B cell (primary cell): Measurements from ENCODE around the gene DLG2. TPM values are rescaled to one million over a fixed set of nuclear protein-coding genes. Genes with fewer than 3 reads are reported as not detected.

Source experiments
- ATAC-seq: fragments of 200-7000 bp; cut with Tn5 transposase; one replicate; pipeline ENCODE4 v1.10.0; 2021; ENCODE audit warnings: low read depth, mild to moderate bottlenecking, moderate number of reproducible peaks, moderate library complexity
- CTCF ChIA-PET: fragments of 350-600 bp; sonication (Branson Sonifier 250); formaldehyde crosslinking; loops from one replicate; lab custom pipeline; 2021; ENCODE audit warnings: antibody characterized with exemption, inconsistent platforms; lab: Charles Lee
- POLR2A ChIA-PET: fragments of 350-600 bp; sonication (Branson Sonifier 250); formaldehyde crosslinking; loops from one replicate; lab custom pipeline; 2021; ENCODE audit warnings: antibody characterized with exemption; lab: Charles Lee
- DNase-seq: peaks from one replicate; pipeline ENCODE4 v3.0.0; 2013
- H2AFZ ChIP-seq: 2 replicates; pipeline ENCODE4 v1.6.1; 2012; ENCODE audit warnings: mild to moderate bottlenecking, low read depth, low read length; ENCODE audit not compliant: insufficient read depth, poor library complexity, severe bottlenecking
- H3K27ac ChIP-seq, 2 donors: 1 replicate in 1 of 2; 2 replicates in 1 of 2; pipeline ENCODE4 v1.5.1; 2012 to 2013; ENCODE audit warnings: low read length in 2 of 2, mild to moderate bottlenecking in 2 of 2, moderate library complexity in 1 of 2
- H3K27me3 ChIP-seq, 4 experiments: fragments of 200-600 bp in 1 of 4; sonication (generic) in 1 of 4; replicated peaks in 1 of 4; 1 replicate in 2 of 4; 2 replicates in 2 of 4; pipeline versions ENCODE4 v1.6.1 to v1.7.0; 2013 to 2016; ENCODE audit warnings: low read length in 3 of 4, mild to moderate bottlenecking in 2 of 4, mixed read lengths in 1 of 4, moderate library complexity in 1 of 4; ENCODE audit not compliant: insufficient read depth in 4 of 4, control insufficient read depth in 3 of 4; ENCODE audit errors: control extremely low read depth in 1 of 4
- H3K36me3 ChIP-seq, 2 experiments: replicated peaks in 1 of 2; 1 replicate in 1 of 2; 2 replicates in 1 of 2; pipeline versions ENCODE4 v1.6.1 to v1.7.1; 2013; ENCODE audit warnings: low read length in 1 of 2; ENCODE audit not compliant: insufficient read depth in 2 of 2, control insufficient read depth in 1 of 2; ENCODE audit errors: control extremely low read depth in 1 of 2, extremely low read depth in 1 of 2
- H3K4me1 ChIP-seq, 2 donors: fragments of 200-600 bp in 1 of 2; sonication (generic) in 1 of 2; 1 replicate in 1 of 2; 2 replicates in 1 of 2; pipeline versions ENCODE4 v1.5.1 to v1.6.1; 2013 to 2017; ENCODE audit warnings: low read length in 2 of 2; ENCODE audit not compliant: control insufficient read depth in 2 of 2, insufficient read depth in 2 of 2
- H3K4me2 ChIP-seq: replicated peaks from 2 replicates; pipeline ENCODE3; 2012; ENCODE audit warnings: mild to moderate bottlenecking, low read depth, low read length; ENCODE audit not compliant: poor library complexity, severe bottlenecking
- H3K4me3 ChIP-seq, 5 experiments: fragments of 200-600 bp in 1 of 5; sonication (generic) in 1 of 5; 1 replicate in 3 of 5; 2 replicates in 2 of 5; pipeline versions ENCODE4 v1.5.1 to v1.7.0; 2011 to 2016; ENCODE audit warnings: low read length in 4 of 5, mild to moderate bottlenecking in 4 of 5, low read depth in 2 of 5, control low read depth in 1 of 5, moderate library complexity in 1 of 5; ENCODE audit not compliant: insufficient read depth in 1 of 5; ENCODE audit errors: control extremely low read depth in 1 of 5, extremely low read depth in 1 of 5
- H3K79me2 ChIP-seq: fragments of 200-600 bp; sonication (generic); one replicate; pipeline ENCODE4 v1.6.0; 2016; ENCODE audit warnings: low read length; ENCODE audit not compliant: control insufficient read depth, insufficient read depth
- H3K9ac ChIP-seq: fragments of 200-600 bp; sonication (generic); 2 replicates; pipeline ENCODE4 v1.6.1; 2017; ENCODE audit warnings: mild to moderate bottlenecking, low read length, moderate library complexity
- H3K9me3 ChIP-seq, 3 donors: one replicate each; pipeline versions ENCODE4 v1.6.1 to v1.7.1; 2013; ENCODE audit warnings: low read length in 2 of 3; ENCODE audit not compliant: control insufficient read depth in 2 of 3, insufficient read depth in 1 of 3; ENCODE audit errors: control extremely low read depth in 1 of 3
- H4K20me1 ChIP-seq: 2 replicates; pipeline ENCODE4 v1.6.0; 2012; ENCODE audit warnings: mild to moderate bottlenecking, low read length; ENCODE audit not compliant: insufficient read depth, control insufficient read depth, poor library complexity, severe bottlenecking
- H3K27ac Mint-ChIP-seq: one replicate; pipeline ENCODE4 v1.8.0; 2021; ENCODE audit warnings: mixed read lengths
- H3K27me3 Mint-ChIP-seq: one replicate; pipeline ENCODE4 v1.8.0; 2021; ENCODE audit warnings: mixed read lengths
- H3K4me1 Mint-ChIP-seq: one replicate; pipeline ENCODE4 v1.8.0; 2021; ENCODE audit warnings: mixed read lengths
- H3K4me3 Mint-ChIP-seq: one replicate; pipeline ENCODE4 v1.8.0; 2021; ENCODE audit warnings: mixed read lengths
- H3K9me3 Mint-ChIP-seq: one replicate; pipeline ENCODE4 v1.8.0; 2022; ENCODE audit warnings: mixed read lengths; ENCODE audit not compliant: insufficient read depth
- EZH2 ChIP-seq: IDR thresholded peaks from 2 replicates; pipeline ENCODE4 v1.6.1; 2012; ENCODE audit warnings: borderline replicate concordance, low read depth, mild to moderate bottlenecking, moderate library complexity, low read length; ENCODE audit not compliant: insufficient read depth, poor library complexity, severe bottlenecking
- WGBS: methylation state at CpG from one replicate; pipeline ENCODE4 v1.1.5; 2013; ENCODE audit warnings: missing lambda C conversion rate; ENCODE audit not compliant: insufficient coverage; 5-methylcytosine and 5-hydroxymethylcytosine counted together
- intact Hi-C: fragments of 100-400 bp; cut with micrococcal nuclease; formaldehyde crosslinking; loops from one replicate; pipeline ENCODE4 v1.10.0; 2022
- polyA plus RNA-seq: library from polyadenylated mRNA; depleted of rRNA; stranded (reverse); fragments of >200 nt; gene quantifications from 2 replicates; pipeline ENCODE4 v1.2.3, GENCODE V29; 2012
- total RNA-seq, 2 donors: library from RNA; stranded (reverse); fragments of 120-200 nt in 1 of 2; gene quantifications; 1 replicate in 1 of 2; 2 replicates in 1 of 2; pipeline versions ENCODE4 v1.2.3 to v1.2.4, GENCODE V29; 2013 to 2022
- TF ChIP-seq, protein P1 (sequence below): fragments of 200-600 bp; IDR thresholded peaks from one replicate; pipeline ENCODE4 v1.8.0; 2022; ENCODE audit warnings: antibody characterized with exemption, mild to moderate bottlenecking

The DLG2 gene
- total and polyA plus RNA-seq, 2 donors (not counting 1 experiment from before 2014, with no cell fraction given): 0.54 to 5.4 TPM

DNA sequence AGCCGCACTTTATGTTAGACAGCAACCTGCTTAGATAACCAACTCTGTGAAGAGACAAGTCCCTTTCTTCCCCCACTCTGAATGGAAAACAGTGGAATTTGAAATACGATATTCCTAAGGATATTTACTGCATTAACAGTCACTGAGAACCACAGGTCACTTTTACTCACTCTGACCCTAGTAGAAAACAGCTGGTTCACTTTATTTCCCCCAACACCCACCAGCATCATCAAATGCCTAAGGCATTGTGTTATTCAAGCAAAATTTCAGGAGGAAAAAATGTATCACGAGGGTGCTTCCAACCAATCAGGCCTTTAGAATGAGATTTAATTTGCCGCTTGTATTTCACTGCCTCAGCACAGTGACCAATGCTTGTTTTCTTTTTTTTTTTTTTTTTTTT is 1206.9 kb downstream of the DLG2 start:
- 100% methylated on average over 1 of the region's 4 CpGs for WGBS

DNA sequence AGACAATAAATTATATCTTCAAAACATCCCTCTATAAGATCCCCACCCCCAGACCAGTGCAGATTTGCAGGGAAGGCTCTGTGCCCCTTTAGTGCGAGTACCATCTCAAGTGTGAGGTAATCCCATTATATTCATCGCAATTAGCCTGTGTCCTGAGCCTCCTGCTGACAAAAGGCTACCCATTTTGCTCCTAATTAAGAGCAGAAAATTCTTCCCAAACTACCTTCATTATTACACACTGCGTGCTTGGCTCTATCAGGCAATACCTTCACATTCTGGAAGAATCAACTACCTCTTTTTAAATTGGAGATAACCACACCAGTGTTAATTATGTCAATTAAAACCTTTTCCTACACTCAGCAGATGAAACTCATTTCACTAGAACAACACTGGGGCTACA is 1207.5 kb downstream of the DLG2 start:
- no peaks in the 10 kb centered on the region for H3K9me3 ChIP-seq
- ATAC-seq (no peak), DNase-seq (no peak)
- H3K27me3 ChIP-seq: no peaks in the 10 kb centered on the region
- no peaks in the 10 kb centered on the region for H3K36me3 ChIP-seq
- Mint-ChIP-seq H3K27me3 (no peaks in the 10 kb centered on the region), H3K9me3 (no peaks in the 10 kb centered on the region), H3K4me3 (no peak overlapping the region), H3K4me1 (no peaks in the 10 kb centered on the region), H3K27ac (no peak overlapping the region)
- H3K79me2 ChIP-seq: no peaks in the 10 kb centered on the region
- H4K20me1 ChIP-seq: no peaks in the 10 kb centered on the region
- TF ChIP-seq EZH2: no peak
- TF ChIP-seq, protein P1, sequence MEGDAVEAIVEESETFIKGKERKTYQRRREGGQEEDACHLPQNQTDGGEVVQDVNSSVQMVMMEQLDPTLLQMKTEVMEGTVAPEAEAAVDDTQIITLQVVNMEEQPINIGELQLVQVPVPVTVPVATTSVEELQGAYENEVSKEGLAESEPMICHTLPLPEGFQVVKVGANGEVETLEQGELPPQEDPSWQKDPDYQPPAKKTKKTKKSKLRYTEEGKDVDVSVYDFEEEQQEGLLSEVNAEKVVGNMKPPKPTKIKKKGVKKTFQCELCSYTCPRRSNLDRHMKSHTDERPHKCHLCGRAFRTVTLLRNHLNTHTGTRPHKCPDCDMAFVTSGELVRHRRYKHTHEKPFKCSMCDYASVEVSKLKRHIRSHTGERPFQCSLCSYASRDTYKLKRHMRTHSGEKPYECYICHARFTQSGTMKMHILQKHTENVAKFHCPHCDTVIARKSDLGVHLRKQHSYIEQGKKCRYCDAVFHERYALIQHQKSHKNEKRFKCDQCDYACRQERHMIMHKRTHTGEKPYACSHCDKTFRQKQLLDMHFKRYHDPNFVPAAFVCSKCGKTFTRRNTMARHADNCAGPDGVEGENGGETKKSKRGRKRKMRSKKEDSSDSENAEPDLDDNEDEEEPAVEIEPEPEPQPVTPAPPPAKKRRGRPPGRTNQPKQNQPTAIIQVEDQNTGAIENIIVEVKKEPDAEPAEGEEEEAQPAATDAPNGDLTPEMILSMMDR: no peak
- WGBS: 78% methylated on average over 3 of the region's 3 CpGs
- H3K4me1 ChIP-seq: no peaks in the 10 kb centered on the region
- H3K27ac ChIP-seq: no peak overlapping the region
- H3K4me3 ChIP-seq: no peak overlapping the region
- no peak overlapping the region for H3K9ac ChIP-seq
- H3K4me2 ChIP-seq: no peak overlapping the region
- H2AFZ ChIP-seq: no peak overlapping the region
- ChIA-PET CTCF (no interaction called here), POLR2A (no interaction called here)
- intact Hi-C loops: no loop called here

More for the DNA sequence above, 1206.9 kb downstream of the DLG2 start:
- H3K27me3 ChIP-seq: no peaks in the 10 kb centered on the region
- no peaks in the 10 kb centered on the region for H3K9me3 ChIP-seq
- POLR2A ChIA-PET: no interaction called here
- no peaks in the 10 kb centered on the region for H3K79me2 ChIP-seq
- H3K9ac ChIP-seq: no peak overlapping the region
- Mint-ChIP-seq H3K27ac (no peak overlapping the region), H3K4me3 (no peak overlapping the region), H3K27me3 (no peaks in the 10 kb centered on the region), H3K4me1 (no peaks in the 10 kb centered on the region), H3K9me3 (no peaks in the 10 kb centered on the region)
- no peak for TF ChIP-seq EZH2
- TF ChIP-seq, protein P1: no peak
- no peak overlapping the region for H2AFZ ChIP-seq
- CTCF ChIA-PET: no interaction called here
- no peaks in the 10 kb centered on the region for H3K36me3 ChIP-seq
- H3K4me1 ChIP-seq: no peaks in the 10 kb centered on the region
- H3K27ac ChIP-seq: no peak overlapping the region
- DNase-seq (no peak), ATAC-seq (no peak)
- H3K4me3 ChIP-seq: no peak overlapping the region
- no peaks in the 10 kb centered on the region for H4K20me1 ChIP-seq
- no peak overlapping the region for H3K4me2 ChIP-seq
- intact Hi-C loops: no loop called here
